ENCODE results near the gene SSH3.

The SSH3 gene

GRCh38 chr11:67271541-67272284 lies 31.6 kb upstream of the SSH3 start:
- no peak for ATAC-seq
- no peak for TF ChIP-seq OSR1 (CRISPR knock-in tag; IDR thresholded peaks at IDR 0.05)
- TF ChIP-seq GLIS3 (CRISPR knock-in tag; IDR thresholded peaks at IDR 0.05), result no peak
- TF ChIP-seq ZNF8 (CRISPR knock-in tag; IDR thresholded peaks at IDR 0.05), result no peak
- no peak for TF ChIP-seq TCF4 (CRISPR knock-in tag; IDR thresholded peaks at IDR 0.05; ENCODE audit: borderline replicate concordance)
- TF ChIP-seq POU6F1 (CRISPR knock-in tag; IDR thresholded peaks at IDR 0.05; ENCODE audit: borderline replicate concordance, low read depth), result no peak
- TF ChIP-seq ZFP3 (CRISPR knock-in tag; IDR thresholded peaks at IDR 0.05), result no peak
- TF ChIP-seq ZNF70 (CRISPR knock-in tag; IDR thresholded peaks at IDR 0.05), result no peak
- no peak for TF ChIP-seq ZNF565 (CRISPR knock-in tag; conservative IDR thresholded peaks at IDR 0.05; ENCODE audit: low read depth)
- TF ChIP-seq ESRRG (CRISPR knock-in tag; IDR thresholded peaks at IDR 0.05), result no peak
- no peak for TF ChIP-seq ZC3H10 (CRISPR knock-in tag; IDR thresholded peaks at IDR 0.05)
- no peak for TF ChIP-seq ZFP30 (CRISPR knock-in tag; IDR thresholded peaks at IDR 0.05)
- TF ChIP-seq, protein P1, sequence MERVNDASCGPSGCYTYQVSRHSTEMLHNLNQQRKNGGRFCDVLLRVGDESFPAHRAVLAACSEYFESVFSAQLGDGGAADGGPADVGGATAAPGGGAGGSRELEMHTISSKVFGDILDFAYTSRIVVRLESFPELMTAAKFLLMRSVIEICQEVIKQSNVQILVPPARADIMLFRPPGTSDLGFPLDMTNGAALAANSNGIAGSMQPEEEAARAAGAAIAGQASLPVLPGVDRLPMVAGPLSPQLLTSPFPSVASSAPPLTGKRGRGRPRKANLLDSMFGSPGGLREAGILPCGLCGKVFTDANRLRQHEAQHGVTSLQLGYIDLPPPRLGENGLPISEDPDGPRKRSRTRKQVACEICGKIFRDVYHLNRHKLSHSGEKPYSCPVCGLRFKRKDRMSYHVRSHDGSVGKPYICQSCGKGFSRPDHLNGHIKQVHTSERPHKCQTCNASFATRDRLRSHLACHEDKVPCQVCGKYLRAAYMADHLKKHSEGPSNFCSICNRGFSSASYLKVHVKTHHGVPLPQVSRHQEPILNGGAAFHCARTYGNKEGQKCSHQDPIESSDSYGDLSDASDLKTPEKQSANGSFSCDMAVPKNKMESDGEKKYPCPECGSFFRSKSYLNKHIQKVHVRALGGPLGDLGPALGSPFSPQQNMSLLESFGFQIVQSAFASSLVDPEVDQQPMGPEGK (CRISPR knock-in tag; IDR thresholded peaks at IDR 0.05; ENCODE audit: borderline replicate concordance), result no peak
- TF ChIP-seq CREB5 (CRISPR knock-in tag; IDR thresholded peaks at IDR 0.05; ENCODE audit: low read depth), result no peak
- TF ChIP-seq, protein P2, sequence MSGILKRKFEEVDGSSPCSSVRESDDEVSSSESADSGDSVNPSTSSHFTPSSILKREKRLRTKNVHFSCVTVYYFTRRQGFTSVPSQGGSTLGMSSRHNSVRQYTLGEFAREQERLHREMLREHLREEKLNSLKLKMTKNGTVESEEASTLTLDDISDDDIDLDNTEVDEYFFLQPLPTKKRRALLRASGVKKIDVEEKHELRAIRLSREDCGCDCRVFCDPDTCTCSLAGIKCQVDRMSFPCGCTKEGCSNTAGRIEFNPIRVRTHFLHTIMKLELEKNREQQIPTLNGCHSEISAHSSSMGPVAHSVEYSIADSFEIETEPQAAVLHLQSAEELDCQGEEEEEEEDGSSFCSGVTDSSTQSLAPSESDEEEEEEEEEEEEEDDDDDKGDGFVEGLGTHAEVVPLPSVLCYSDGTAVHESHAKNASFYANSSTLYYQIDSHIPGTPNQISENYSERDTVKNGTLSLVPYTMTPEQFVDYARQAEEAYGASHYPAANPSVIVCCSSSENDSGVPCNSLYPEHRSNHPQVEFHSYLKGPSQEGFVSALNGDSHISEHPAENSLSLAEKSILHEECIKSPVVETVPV (CRISPR knock-in tag; IDR thresholded peaks at IDR 0.05), result no peak
- no peak for TF ChIP-seq RARB (CRISPR knock-in tag; IDR thresholded peaks at IDR 0.05)
- TF ChIP-seq PPARA (CRISPR knock-in tag; IDR thresholded peaks at IDR 0.05; ENCODE audit: borderline replicate concordance), result no peak
- TF ChIP-seq ISL1 (CRISPR knock-in tag; IDR thresholded peaks at IDR 0.05), result no peak
- TF ChIP-seq TOX (CRISPR knock-in tag; IDR thresholded peaks at IDR 0.05; ENCODE audit: borderline replicate concordance), result no peak
- no peak for TF ChIP-seq CSDC2 (CRISPR knock-in tag; IDR thresholded peaks at IDR 0.05)

GRCh38 chr11:67272327-67273259 lies 30.7 kb upstream of the SSH3 start:
- no peak for ATAC-seq
- TF ChIP-seq TSHZ2 (CRISPR knock-in tag; IDR thresholded peaks at IDR 0.05), result no peak
- TF ChIP-seq RARB (CRISPR knock-in tag; IDR thresholded peaks at IDR 0.05), result no peak
- no peak for TF ChIP-seq CREB5 (CRISPR knock-in tag; IDR thresholded peaks at IDR 0.05; ENCODE audit: low read depth)
- no peak for TF ChIP-seq TOX (CRISPR knock-in tag; IDR thresholded peaks at IDR 0.05; ENCODE audit: borderline replicate concordance)
- TF ChIP-seq OSR1 (CRISPR knock-in tag; IDR thresholded peaks at IDR 0.05), result no peak
- TF ChIP-seq, protein P1 (CRISPR knock-in tag; IDR thresholded peaks at IDR 0.05; ENCODE audit: borderline replicate concordance), result no peak
- TF ChIP-seq BACH2 (CRISPR knock-in tag; IDR thresholded peaks at IDR 0.05; ENCODE audit: borderline replicate concordance), result no peak
- no peak for TF ChIP-seq PPARA (CRISPR knock-in tag; IDR thresholded peaks at IDR 0.05; ENCODE audit: borderline replicate concordance)
- TF ChIP-seq ZC3H10 (CRISPR knock-in tag; IDR thresholded peaks at IDR 0.05), result no peak
- no peak for TF ChIP-seq ZNF565 (CRISPR knock-in tag; conservative IDR thresholded peaks at IDR 0.05; ENCODE audit: low read depth)
- no peak for TF ChIP-seq SNAI2 (CRISPR knock-in tag; IDR thresholded peaks at IDR 0.05)
- no peak for TF ChIP-seq ESRRG (CRISPR knock-in tag; IDR thresholded peaks at IDR 0.05)
- TF ChIP-seq TCF4 (CRISPR knock-in tag; IDR thresholded peaks at IDR 0.05; ENCODE audit: borderline replicate concordance), result no peak
